GOT3 (cell line): Measurements from ENCODE around the gene ZNF154.
"Not testable (repeated sequence)": the region's sequence is repeated elsewhere in the genome, so short reads cannot be mapped to it uniquely, and the experiment has no call there.

Experiments used
- DNase-seq: peaks from one replicate; lab custom pipeline; 2025; ENCODE audit warnings: mixed read lengths; lab: John Stamatoyannopoulos, UW

ZNF154 gene

DNA sequence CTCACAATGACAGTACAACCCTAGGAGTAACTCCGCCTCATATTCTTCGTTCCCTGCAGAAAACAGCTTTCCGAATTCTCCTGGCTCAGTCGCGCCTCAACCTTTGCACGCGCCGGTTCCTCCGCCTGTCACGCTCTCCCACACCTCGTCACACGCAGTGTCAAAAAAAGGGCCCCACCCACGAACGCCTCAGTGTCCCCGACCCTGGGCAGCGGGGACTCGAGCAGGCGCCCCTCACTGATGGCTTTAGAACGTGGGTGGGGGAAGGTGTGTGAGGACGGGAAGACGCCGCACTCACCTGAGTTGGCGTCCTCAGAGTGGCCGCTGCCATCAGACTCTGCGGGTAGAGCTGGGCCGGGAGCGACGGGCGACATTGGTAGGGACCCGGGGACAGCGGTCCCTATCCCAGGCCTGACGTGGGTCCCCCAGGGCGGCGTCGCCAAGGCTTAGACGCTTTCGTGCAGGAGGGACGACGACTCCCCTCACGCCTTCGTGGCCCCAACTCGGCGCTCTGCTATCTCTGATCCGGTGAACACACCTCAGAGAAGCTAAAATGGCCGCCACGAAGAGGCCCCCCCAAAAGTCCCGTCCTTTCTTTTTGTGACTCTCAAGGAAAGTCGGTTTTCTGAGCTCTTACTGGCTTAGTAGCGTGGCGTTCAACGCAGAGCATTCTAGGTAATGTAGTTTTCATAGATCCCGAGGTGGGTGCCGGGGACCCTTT lies at the start of gene ZNF154:
Gene ZNF154, minus strand, starts transcription at position 564 of the 721 bp plus-strand sequence. Its CDS starts 233 bp downstream, at position 331.
- DNase-seq: no peak

DNA sequence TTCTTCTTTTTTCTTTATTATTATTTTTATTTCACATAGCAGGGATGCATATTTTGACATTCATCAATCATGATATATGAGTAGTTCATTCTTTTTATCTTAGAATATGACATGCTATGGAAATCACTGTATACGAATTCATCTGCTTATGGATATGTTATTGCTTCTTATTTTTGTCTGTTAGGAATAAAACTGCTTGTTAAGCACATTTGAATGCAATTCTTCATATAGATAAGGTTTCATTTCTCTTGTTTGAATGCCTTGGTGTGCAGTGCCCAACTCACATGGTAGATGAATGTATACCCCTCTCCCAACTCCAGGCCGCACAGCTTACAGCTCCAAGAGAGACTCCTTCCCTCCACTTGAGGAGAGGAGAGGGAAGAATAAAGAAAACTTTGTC lies 48.9 kb upstream of the ZNF154 start:
- no peak for DNase-seq

DNA sequence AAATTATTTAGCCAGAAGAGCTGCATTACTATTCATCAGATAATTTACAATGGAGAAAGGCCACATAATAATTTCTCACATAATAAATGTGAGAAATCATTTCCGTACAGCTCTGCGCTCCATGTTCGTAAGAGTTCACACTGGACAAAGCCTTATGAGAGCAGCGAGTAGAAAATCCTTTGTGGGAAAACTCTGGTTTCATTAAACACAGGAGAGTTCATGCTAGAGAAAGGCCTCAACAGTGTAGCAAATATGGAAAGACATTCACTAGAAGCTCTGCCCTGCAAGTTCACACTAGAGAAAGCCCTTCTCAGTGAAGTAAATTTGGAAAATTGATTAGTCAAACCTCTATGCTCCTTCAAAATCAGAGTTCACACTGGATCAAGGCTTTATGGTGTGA lies 46.0 kb upstream of the ZNF154 start:
- DNase-seq: no peak

DNA sequence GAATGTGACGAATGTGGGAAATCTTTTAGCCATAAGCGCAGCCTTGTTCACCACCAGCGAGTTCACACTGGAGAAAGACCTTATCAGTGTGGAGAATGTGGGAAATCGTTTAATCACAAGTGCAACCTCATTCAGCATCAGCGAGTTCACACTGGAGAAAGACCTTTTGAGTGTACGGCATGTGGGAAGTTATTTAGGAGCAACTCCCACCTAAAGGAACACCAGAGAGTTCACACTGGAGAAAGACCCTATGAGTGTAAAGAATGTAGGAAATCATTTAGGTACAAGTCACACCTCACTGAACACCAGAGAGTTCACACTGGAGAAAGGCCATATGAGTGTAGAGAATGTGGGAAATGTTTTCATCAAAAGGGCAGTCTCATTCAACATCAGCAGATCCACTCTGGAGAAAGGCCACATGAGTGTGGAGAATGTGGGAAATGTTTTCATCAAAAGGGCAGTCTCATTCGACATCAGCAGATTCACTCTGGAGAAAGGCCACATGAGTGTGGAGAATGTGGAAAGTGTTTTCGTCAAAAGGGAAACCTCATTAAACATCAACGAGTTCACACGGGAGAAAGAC lies 45.2 kb upstream of the ZNF154 start:
- no peak for DNase-seq

DNA sequence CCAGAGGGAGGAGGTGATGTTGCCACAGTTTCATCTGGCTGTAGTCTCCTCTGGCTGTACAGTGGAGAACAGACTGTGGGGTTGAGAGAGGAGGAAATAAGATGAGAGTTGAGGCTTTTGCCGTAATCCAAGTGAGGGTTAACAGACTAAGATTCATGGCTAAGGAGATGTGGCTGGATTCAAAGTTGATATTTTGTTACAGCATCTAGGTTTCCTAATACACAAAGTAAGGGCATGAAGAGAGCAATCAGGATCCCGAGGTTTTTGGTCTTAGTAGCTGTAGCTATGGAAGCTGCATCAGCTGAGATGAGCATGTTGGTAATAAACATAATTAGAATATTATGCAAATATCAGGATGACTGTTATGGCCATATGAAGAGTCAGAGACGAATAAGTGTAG lies 39.0 kb upstream of the ZNF154 start:
- DNase-seq: no peak

- DNase-seq: no peak
Measured at GRCh38 chr19:57747472-57747807, 38.4 kb upstream of the ZNF154 start.

DNA sequence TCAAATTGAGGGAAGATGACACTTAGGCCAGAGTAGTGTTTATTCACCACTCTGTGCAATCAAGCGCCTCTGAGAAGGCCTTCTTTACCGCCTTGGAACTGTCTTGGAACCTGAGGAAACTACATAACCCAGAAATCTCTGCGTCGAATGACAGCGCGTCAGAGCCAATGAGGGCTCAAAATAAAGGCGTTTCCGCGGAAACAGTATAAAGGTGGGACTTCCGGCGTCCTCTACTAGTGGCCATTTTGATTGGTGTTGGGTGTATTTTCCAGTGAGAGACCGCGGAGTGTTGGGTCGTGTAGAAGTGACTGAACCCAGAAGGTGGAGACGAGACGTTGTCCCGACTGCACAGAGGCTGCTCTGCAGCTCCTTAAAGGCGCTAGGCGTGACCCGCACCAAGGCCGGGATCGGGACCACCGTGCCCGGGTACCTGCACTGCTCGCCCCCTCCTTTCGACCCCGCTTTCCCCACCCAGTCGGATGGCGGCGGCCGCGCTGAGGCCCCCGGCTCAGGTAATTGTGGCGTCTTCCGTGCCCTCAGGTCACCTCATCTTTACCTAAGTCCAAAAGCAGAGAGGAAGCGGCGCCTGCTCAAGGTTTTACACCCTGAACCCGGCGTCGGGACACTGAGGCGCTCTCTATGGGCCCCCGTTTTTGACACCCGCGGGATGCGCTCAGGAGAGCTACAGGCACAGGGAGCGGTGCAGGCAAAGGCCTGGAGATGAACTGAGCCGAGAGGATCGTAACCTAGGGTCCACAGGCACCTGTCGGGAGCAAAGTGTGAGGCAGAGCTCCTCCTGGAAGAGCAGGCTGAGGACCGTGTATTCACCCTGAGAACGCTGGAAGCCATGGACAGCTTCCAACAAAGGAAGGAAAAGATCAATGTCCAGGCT lies 37.8 kb upstream of the ZNF154 start, which contains the start of gene ZNF776:
Gene ZNF776, plus strand, starts transcription at position 236 of the 892 bp plus-strand sequence. Its CDS starts 244 bp downstream, at position 480.
- DNase-seq: peak; percentile 34

DNA sequence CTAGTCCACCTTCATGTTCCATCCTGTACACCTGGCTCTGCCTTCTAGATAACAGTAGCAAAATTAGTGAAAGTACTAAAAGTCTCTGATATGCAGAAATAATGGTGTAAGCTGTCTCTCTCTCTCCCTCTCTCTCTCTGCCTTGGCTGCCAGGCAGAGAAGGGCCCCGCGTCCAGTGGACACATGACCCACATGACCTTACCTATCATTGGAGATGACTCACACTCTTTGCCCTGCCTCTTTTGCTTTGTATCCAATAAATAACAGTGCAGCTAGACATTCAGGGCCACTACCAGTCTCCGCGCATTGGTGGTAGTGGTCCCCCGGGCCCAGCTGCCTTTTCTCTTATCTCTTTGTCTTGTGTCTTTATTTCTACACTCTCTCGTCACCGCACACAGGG lies 29.8 kb upstream of the ZNF154 start:
- not testable (repeated sequence) for DNase-seq

GRCh38 chr19:57738320-57738719 lies 29.3 kb upstream of the ZNF154 start:
- not testable (repeated sequence) for DNase-seq

- no peak for DNase-seq
Measured at GRCh38 chr19:57720878-57721277, 11.9 kb upstream of the ZNF154 start.

DNA sequence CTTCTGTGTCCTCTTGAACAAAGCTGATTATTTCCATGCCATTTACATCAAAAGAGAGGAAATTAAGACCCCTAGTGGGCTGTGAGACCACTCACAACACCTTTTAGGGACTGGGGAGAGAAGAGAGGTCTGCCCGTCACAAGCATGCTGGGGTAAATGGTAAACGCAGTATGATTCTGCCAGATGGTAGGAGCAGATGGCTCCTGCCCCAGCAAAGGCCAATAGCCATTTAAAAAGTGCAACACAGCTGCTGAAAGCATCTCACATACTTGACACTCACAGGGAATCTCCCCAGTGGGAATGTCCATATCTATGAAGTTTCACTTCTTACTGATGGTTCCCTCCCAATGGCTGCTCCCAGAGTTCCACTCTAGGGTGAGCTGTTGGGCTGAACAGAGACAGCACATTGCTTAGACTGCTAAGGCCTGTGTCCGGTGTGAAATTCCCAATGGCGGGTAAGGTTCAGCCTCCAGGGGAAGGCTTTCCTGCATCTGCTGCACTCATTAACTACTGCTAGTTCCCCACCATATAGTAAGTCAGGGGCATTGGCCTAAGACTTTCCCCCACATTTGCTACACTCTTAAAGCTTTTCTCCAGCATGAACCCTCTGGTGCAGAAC lies 11.0 kb upstream of the ZNF154 start:
- no peak for DNase-seq

DNA sequence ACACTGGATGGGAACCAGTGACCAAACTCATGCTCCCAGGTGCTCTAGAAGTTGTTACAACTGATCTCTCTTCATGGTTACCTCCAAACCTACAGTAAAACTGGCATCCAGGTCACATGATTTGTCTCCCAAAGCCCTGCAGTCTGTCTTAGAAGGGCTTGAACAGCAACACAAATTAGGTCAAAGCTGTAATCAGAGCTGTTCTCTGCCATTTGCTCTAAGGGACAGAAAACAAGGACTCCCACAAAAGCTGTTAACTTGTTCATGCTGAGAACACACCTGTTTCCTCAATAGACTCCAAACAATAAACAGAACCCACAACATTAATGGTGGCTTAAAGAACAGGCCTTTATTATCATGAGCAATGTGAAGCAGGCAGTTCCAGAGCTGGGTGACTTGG lies 10.4 kb upstream of the ZNF154 start:
- no peak for DNase-seq

GRCh38 chr19:57712222-57712621 lies 3.2 kb upstream of the ZNF154 start:
- no peak for DNase-seq

DNA sequence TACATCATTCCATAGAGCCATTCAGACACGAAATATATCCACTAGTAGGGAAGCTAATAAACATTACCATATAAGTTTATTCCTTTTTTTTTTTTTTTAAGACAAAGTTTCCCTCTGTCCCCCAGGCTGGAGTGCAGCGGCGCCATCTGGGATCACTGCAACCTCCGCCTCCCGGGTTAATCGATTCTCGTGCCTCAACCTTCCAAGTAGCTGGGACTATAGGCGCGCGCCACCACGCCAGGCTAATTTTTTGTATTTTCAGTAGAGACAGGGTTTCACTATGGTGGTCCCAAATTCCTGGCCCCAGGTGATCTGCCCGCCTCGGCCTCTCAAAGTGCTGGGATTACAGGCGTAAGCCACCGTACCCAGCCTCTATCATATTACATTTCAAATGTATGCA lies 612 bp upstream of the ZNF154 start:
- no peak for DNase-seq

DNA sequence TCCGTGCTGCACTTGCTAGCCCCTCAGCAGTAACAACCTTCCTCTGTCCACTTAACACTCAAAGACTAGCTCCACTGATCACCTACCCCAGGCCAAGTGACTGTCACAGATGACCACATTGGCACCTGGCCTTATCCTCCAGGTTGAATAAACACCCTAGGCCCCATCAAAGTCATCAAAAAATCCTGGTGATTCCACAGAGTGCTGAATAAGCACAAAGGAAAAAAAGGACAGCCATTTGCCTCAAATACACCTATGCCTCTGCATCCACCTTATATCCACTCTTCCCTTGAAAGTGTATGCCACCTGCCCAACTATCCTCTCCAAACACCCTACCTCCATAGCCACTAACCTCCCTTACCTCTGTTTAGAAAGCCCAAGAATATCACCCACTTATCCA lies 2.7 kb downstream of the ZNF154 start:
- no peak for DNase-seq

DNA sequence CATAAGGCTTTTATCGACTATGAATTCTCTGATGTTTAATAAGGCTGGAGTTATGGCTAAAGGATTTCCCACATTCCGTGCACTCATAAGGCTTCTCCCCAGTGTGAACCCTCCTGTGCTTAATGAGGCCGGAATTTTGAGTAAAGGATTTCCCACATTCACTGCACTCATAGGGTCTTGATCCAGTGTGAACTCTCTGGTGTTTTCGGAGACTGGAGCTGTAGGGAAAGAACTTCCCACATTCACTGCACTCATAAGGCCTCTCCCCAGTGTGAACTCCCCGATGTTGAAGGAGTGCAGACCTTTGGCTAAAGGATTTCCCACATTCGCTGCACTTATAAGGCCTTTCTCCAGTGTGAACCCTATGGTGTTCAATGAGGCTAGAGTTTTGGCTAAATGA lies 7.4 kb downstream of the ZNF154 start:
- no peak for DNase-seq

DNA sequence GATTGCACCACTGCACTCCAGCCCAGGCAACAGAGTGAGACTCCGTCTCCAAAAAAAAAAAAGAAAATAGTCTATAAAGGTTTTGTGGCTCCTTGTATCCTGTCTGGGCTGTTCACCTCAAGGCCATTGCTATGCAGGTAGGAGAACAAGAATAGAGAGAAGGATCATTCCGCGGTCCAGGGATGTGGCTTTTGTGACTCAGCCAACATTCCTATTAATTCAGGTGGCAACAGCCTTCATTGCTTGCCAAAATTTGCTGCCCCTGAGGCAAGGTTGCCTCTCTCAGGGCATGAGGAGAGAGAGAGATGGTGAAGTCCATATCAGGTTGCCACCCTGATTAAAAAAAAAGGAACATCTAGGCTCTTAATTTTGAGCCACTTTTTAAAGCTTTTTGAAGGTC lies 19.3 kb downstream of the ZNF154 start:
- no peak for DNase-seq

- no peak for DNase-seq
Measured at GRCh38 chr19:57688011-57688763, 20.8 kb downstream of the ZNF154 start.

DNA sequence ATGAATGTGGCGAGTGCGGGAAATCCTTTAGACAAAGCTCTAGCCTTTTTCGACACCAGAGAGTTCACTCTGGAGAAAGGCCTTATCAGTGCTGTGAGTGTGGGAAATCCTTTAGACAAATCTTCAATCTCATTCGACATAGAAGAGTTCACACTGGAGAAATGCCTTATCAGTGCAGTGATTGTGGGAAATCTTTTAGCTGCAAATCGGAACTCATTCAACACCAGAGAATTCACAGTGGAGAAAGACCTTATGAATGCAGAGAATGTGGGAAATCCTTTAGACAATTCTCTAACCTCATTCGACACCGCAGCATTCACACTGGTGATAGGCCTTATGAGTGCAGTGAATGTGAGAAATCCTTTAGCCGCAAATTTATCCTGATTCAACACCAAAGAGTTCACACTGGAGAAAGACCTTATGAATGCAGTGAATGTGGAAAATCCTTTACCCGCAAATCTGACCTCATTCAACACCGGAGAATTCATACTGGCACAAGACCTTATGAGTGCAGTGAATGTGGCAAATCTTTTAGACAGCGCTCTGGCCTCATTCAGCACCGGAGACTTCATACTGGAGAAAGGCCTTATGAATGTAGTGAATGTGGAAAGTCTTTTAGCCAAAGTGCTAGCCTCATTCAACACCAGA lies 21.5 kb downstream of the ZNF154 start:
- no peak for DNase-seq

- no peak for DNase-seq
Measured at GRCh38 chr19:57686727-57687126, 22.3 kb downstream of the ZNF154 start.

DNA sequence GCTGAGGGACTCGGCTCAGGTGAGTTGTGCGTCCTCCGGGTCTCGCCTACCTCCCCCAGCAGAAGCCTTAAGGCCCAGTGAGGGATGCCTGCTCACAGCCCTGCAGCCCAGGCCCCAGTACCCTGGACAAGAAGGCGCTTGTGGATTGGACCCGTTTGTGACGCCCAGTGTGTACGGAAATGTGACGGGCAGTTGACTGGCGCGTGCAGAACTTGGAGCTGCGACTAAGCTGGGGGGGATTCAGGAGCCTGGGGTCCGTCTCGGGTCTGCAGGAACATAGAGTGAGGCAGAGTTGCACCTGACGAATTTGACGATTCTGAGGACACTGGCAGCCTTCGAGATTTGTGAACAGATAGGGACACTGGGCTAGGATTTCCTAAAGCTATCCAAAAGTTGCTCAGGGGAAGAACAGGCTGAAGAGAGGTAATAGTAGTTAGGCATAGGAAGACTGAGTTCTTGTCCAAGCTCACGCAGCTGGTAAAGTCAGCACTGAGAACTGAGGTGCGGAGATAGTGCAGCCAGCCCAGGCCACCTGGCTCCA lies 26.7 kb downstream of the ZNF154 start:
- DNase-seq: no peak
